Measurements from ENCODE around the gene NRCAM. TPM values are rescaled to one million over a fixed set of nuclear protein-coding genes. Genes with fewer than 3 reads are reported as not detected.

The NRCAM gene
- total and polyA plus RNA-seq, 5 donors from 2014 or later: 0.27 TPM; not detected in 4

DNA sequence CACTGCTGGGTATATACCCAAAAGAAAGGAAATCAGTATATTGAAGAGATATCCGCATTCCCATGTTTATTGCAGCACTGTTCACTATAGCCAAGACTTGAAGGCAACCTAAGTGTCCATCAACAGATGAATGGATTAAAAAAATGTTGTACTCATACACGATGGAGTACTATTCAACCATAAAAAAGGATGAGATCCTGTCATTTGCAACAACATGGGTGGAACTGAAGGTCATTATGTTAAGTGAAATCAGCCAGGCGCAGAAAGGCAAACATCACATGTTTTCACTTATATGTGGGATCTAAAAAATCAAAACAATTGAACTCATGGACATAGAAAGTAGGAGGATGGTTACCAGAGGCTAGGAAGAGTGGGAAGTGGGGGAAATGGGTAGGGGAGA, 19.3 kb downstream of the NRCAM start:
- H3K27me3 Mint-ChIP-seq: peaks cover 27% of the 10 kb centered on the region
- no peak overlapping the region for H3K4me3 Mint-ChIP-seq
- H3K36me3 ChIP-seq (ENCODE audit: control insufficient read depth, insufficient read depth, low read length): no peaks in the 10 kb centered on the region
- H3K27ac ChIP-seq (ENCODE audit: insufficient read depth, low read length, poor library complexity, severe bottlenecking): no peak overlapping the region
- no peak overlapping the region for H3K27ac Mint-ChIP-seq
- no peak overlapping the region for H3K4me3 ChIP-seq (ENCODE audit: low read depth, low read length)
- H3K9me3 ChIP-seq (ENCODE audit: control insufficient read depth in 2 of 2, low read length in 2 of 2): no peaks in the 10 kb centered on the region
- no peaks in the 10 kb centered on the region for H3K4me1 ChIP-seq (ENCODE audit: control insufficient read depth, insufficient read depth, low read length, poor library complexity, severe bottlenecking)
- DNase-seq (no peak), ATAC-seq (ENCODE audit: low read depth in 2 of 2) (no peak)
- H3K4me1 Mint-ChIP-seq: no peaks in the 10 kb centered on the region
- peaks cover 0 to 4% (median 0%) of the 10 kb centered on the region in 7 donors for H3K9me3 Mint-ChIP-seq
- H3K27me3 ChIP-seq (ENCODE audit: control insufficient read depth, insufficient read depth, low read length): peaks cover 2% of the 10 kb centered on the region
- H3K36me3 Mint-ChIP-seq: no peaks in the 10 kb centered on the region

- no peaks in the 10 kb centered on the region for H3K9me3 ChIP-seq (ENCODE audit: control insufficient read depth in 2 of 2, low read length in 2 of 2)
- no peak overlapping the region for H3K27ac Mint-ChIP-seq
- no peaks in the 10 kb centered on the region for H3K36me3 ChIP-seq (ENCODE audit: control insufficient read depth, insufficient read depth, low read length)
- no peaks in the 10 kb centered on the region for H3K36me3 Mint-ChIP-seq
- H3K27me3 ChIP-seq (ENCODE audit: control insufficient read depth, insufficient read depth, low read length): no peaks in the 10 kb centered on the region
- peaks cover 34% of the 10 kb centered on the region for H3K27me3 Mint-ChIP-seq
- H3K27ac ChIP-seq (ENCODE audit: insufficient read depth, low read length, poor library complexity, severe bottlenecking): no peak overlapping the region
- H3K4me1 ChIP-seq (ENCODE audit: control insufficient read depth, insufficient read depth, low read length, poor library complexity, severe bottlenecking): no peaks in the 10 kb centered on the region
- H3K4me1 Mint-ChIP-seq: peaks cover 0 to 2% (median 0%) of the 10 kb centered on the region in 4 donors
- DNase-seq (no peak), ATAC-seq (ENCODE audit: low read depth in 2 of 2) (no peak)
- no peak overlapping the region for H3K4me3 Mint-ChIP-seq
- no peak overlapping the region for H3K4me3 ChIP-seq (ENCODE audit: low read depth, low read length)
- peaks cover 0 to 4% (median 0%) of the 10 kb centered on the region in 7 donors for H3K9me3 Mint-ChIP-seq
Measured at GRCh38 chr7:108434010-108434409, 22.2 kb downstream of the NRCAM start.

DNA sequence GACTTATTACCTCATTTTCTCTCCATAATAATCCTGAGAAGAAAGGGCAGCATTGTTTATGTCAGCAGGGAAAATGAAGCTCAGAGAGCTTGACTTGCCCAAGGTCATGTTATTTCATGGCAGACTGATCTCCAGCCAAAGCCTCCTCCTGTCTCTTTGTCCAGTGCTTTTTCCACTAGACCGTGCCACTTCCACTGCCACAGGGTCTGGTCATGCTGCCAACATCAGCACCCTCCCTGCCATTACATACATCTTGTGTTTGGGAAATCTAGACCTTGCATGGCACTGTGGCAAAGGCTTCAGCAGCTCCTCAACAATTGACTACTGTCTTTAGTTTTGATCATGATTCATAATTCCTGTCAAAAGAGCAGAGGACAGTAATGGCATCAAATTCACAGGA, 25.1 kb downstream of the NRCAM start:
- Histone ChIP-seq H3K4me1 (ENCODE audit: control insufficient read depth, insufficient read depth, low read length, poor library complexity, severe bottlenecking) (no peaks in the 10 kb centered on the region), H3K36me3 (ENCODE audit: control insufficient read depth, insufficient read depth, low read length) (no peaks in the 10 kb centered on the region), H3K27ac (ENCODE audit: insufficient read depth, low read length, poor library complexity, severe bottlenecking) (no peak overlapping the region), H3K27me3 (ENCODE audit: control insufficient read depth, insufficient read depth, low read length) (no peaks in the 10 kb centered on the region), H3K4me3 (ENCODE audit: low read depth, low read length) (no peak overlapping the region), H3K9me3 (ENCODE audit: control insufficient read depth in 2 of 2, low read length in 2 of 2) (no peaks in the 10 kb centered on the region)
- H3K4me3 Mint-ChIP-seq: no peak overlapping the region
- ATAC-seq (ENCODE audit: low read depth in 2 of 2) (no peak), DNase-seq (no peak)
- H3K4me1 Mint-ChIP-seq: peaks cover 0 to 2% (median 0%) of the 10 kb centered on the region in 4 donors
- no peaks in the 10 kb centered on the region for H3K36me3 Mint-ChIP-seq
- peaks cover 0 to 3% (median 0%) of the 10 kb centered on the region in 7 donors for H3K9me3 Mint-ChIP-seq
- H3K27me3 Mint-ChIP-seq: peaks cover 31% of the 10 kb centered on the region
- no peak overlapping the region for H3K27ac Mint-ChIP-seq

GRCh38 chr7:108430664-108431063, 25.6 kb downstream of the NRCAM start:
- Histone ChIP-seq H3K9me3 (ENCODE audit: control insufficient read depth in 2 of 2, low read length in 2 of 2) (no peaks in the 10 kb centered on the region), H3K36me3 (ENCODE audit: control insufficient read depth, insufficient read depth, low read length) (no peaks in the 10 kb centered on the region), H3K27me3 (ENCODE audit: control insufficient read depth, insufficient read depth, low read length) (no peaks in the 10 kb centered on the region), H3K27ac (ENCODE audit: insufficient read depth, low read length, poor library complexity, severe bottlenecking) (no peak overlapping the region), H3K4me1 (ENCODE audit: control insufficient read depth, insufficient read depth, low read length, poor library complexity, severe bottlenecking) (no peaks in the 10 kb centered on the region), H3K4me3 (ENCODE audit: low read depth, low read length) (no peak overlapping the region)
- ATAC-seq (ENCODE audit: low read depth in 2 of 2) (no peak), DNase-seq (no peak)
- Mint-ChIP-seq H3K27ac (no peak overlapping the region), H3K9me3 (peaks cover 0 to 3% (median 0%) of the 10 kb centered on the region in 7 donors), H3K4me1 (peaks cover 0 to 2% (median 0%) of the 10 kb centered on the region in 4 donors), H3K4me3 (no peak overlapping the region), H3K27me3 (peaks cover 31% of the 10 kb centered on the region), H3K36me3 (no peaks in the 10 kb centered on the region)

GRCh38 chr7:108427766-108428165, 28.5 kb downstream of the NRCAM start:
- no peak for DNase-seq
- no peaks in the 10 kb centered on the region for H3K36me3 ChIP-seq (ENCODE audit: control insufficient read depth, insufficient read depth, low read length)
- Mint-ChIP-seq H3K27me3 (peaks cover 27% of the 10 kb centered on the region), H3K36me3 (no peaks in the 10 kb centered on the region), H3K4me1 (peaks cover 0 to 2% (median 0%) of the 10 kb centered on the region in 4 donors), H3K4me3 (no peak overlapping the region), H3K27ac (no peak overlapping the region), H3K9me3 (peaks cover 0 to 4% (median 0%) of the 10 kb centered on the region in 7 donors)
- H3K4me1 ChIP-seq (ENCODE audit: control insufficient read depth, insufficient read depth, low read length, poor library complexity, severe bottlenecking): no peaks in the 10 kb centered on the region
- H3K9me3 ChIP-seq (ENCODE audit: control insufficient read depth in 2 of 2, low read length in 2 of 2): no peaks in the 10 kb centered on the region
- no peak for ATAC-seq (ENCODE audit: low read depth in 2 of 2)
- H3K27me3 ChIP-seq (ENCODE audit: control insufficient read depth, insufficient read depth, low read length): no peaks in the 10 kb centered on the region
- no peak overlapping the region for H3K27ac ChIP-seq (ENCODE audit: insufficient read depth, low read length, poor library complexity, severe bottlenecking)
- H3K4me3 ChIP-seq (ENCODE audit: low read depth, low read length): no peak overlapping the region

GRCh38 chr7:108425714-108426275, 30.4 kb downstream of the NRCAM start:
- Mint-ChIP-seq H3K27ac (no peak overlapping the region), H3K36me3 (no peaks in the 10 kb centered on the region), H3K27me3 (peaks cover 19% of the 10 kb centered on the region), H3K4me1 (peaks cover 0 to 2% (median 0%) of the 10 kb centered on the region in 4 donors), H3K4me3 (no peak overlapping the region), H3K9me3 (peaks cover 0 to 2% (median 0%) of the 10 kb centered on the region in 7 donors)
- Histone ChIP-seq H3K36me3 (ENCODE audit: control insufficient read depth, insufficient read depth, low read length) (no peaks in the 10 kb centered on the region), H3K27me3 (ENCODE audit: control insufficient read depth, insufficient read depth, low read length) (no peaks in the 10 kb centered on the region), H3K4me3 (ENCODE audit: low read depth, low read length) (no peak overlapping the region), H3K27ac (ENCODE audit: insufficient read depth, low read length, poor library complexity, severe bottlenecking) (no peak overlapping the region), H3K4me1 (ENCODE audit: control insufficient read depth, insufficient read depth, low read length, poor library complexity, severe bottlenecking) (no peaks in the 10 kb centered on the region), H3K9me3 (ENCODE audit: control insufficient read depth in 2 of 2, low read length in 2 of 2) (no peaks in the 10 kb centered on the region)
- ATAC-seq (ENCODE audit: low read depth in 2 of 2): no peak
- DNase-seq: no peak

DNA sequence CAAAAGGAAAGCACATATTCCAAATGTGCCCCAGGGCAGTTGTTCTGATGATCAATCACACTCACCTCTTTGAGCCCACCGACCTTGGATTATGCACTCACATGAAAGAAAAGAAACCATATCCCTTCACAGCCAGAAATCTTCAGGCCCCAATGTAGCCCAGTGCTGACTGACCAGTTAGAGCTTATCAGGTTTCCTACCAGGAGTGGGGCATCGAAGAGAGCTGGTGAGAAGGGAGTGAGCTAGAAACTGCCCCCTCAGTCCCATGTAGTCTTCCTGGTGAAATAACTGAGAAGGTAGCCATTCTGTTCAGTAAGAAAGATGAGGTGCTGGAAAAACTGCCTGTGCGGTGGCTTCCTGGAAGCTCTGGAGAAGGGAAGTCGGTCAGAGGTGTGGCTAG, 32.2 kb downstream of the NRCAM start:
- H3K27ac Mint-ChIP-seq: no peak overlapping the region
- H3K9me3 Mint-ChIP-seq: peaks cover 0 to 2% (median 0%) of the 10 kb centered on the region in 7 donors
- H3K27me3 ChIP-seq (ENCODE audit: control insufficient read depth, insufficient read depth, low read length): peaks cover 5% of the 10 kb centered on the region
- ATAC-seq (ENCODE audit: low read depth in 2 of 2) (no peak), DNase-seq (no peak)
- H3K36me3 ChIP-seq (ENCODE audit: control insufficient read depth, insufficient read depth, low read length): no peaks in the 10 kb centered on the region
- H3K36me3 Mint-ChIP-seq: no peaks in the 10 kb centered on the region
- H3K9me3 ChIP-seq (ENCODE audit: control insufficient read depth in 2 of 2, low read length in 2 of 2): no peaks in the 10 kb centered on the region
- H3K4me3 Mint-ChIP-seq: no peak overlapping the region
- peaks cover 30% of the 10 kb centered on the region for H3K27me3 Mint-ChIP-seq
- H3K27ac ChIP-seq (ENCODE audit: insufficient read depth, low read length, poor library complexity, severe bottlenecking): no peak overlapping the region
- H3K4me1 Mint-ChIP-seq: peaks cover 0 to under 1% (median 0%) of the 10 kb centered on the region in 4 donors
- no peak overlapping the region for H3K4me3 ChIP-seq (ENCODE audit: low read depth, low read length)
- H3K4me1 ChIP-seq (ENCODE audit: control insufficient read depth, insufficient read depth, low read length, poor library complexity, severe bottlenecking): no peaks in the 10 kb centered on the region
